ENCODE results near the gene ARL10.

ARL10 gene

GRCh38 chr5:176339304-176339703, 26.0 kb upstream of the ARL10 start:
- H3K9me2 ChIP-seq (replicated peaks; ENCODE audit: control insufficient read depth, low read length) = no peaks in the 10 kb centered on the region
- no peaks in the 10 kb centered on the region for H3K27me3 ChIP-seq (ENCODE audit: control insufficient read depth, low read length)
- H3K9me3 ChIP-seq (ENCODE audit: control insufficient read depth, insufficient read depth, low read length) = no peaks in the 10 kb centered on the region
- no peaks in the 10 kb centered on the region for H3F3A ChIP-seq (ENCODE audit: control insufficient read depth, insufficient read depth)
- H3K27ac ChIP-seq (ENCODE audit: low read depth, low read length) = no peak overlapping the region
- H3K79me2 ChIP-seq (ENCODE audit: control insufficient read depth, low read length) = no peaks in the 10 kb centered on the region
- TF ChIP-seq CTCF (IDR thresholded peaks at IDR 0.05; ENCODE audit: low read depth, low read length, poor library complexity, severe bottlenecking) = no peak
- TF ChIP-seq EZH2phosphoT487 (IDR thresholded peaks at IDR 0.05; ENCODE audit: borderline replicate concordance, low read length) = no peak
- H4K20me1 ChIP-seq (ENCODE audit: control insufficient read depth, insufficient read depth, low read depth, low read length) = no peaks in the 10 kb centered on the region
- H3K4me3 ChIP-seq (ENCODE audit: low read length) = no peak overlapping the region
- H3K4me2 ChIP-seq (ENCODE audit: low read length) = no peak overlapping the region
- H3K36me3 ChIP-seq (ENCODE audit: control insufficient read depth, low read length) = peaks cover 23% of the 10 kb centered on the region
- H3K4me1 ChIP-seq (ENCODE audit: control insufficient read depth, low read length) = no peaks in the 10 kb centered on the region

- Histone ChIP-seq H3F3A (ENCODE audit: control insufficient read depth, insufficient read depth) (no peaks in the 10 kb centered on the region), H3K4me1 (ENCODE audit: control insufficient read depth, low read length) (no peaks in the 10 kb centered on the region), H3K27me3 (ENCODE audit: control insufficient read depth, low read length) (no peaks in the 10 kb centered on the region), H4K20me1 (ENCODE audit: control insufficient read depth, insufficient read depth, low read depth, low read length) (no peaks in the 10 kb centered on the region), H3K36me3 (ENCODE audit: control insufficient read depth, low read length) (peaks cover 41% of the 10 kb centered on the region), H3K4me3 (ENCODE audit: low read length) (no peak overlapping the region), H3K4me2 (ENCODE audit: low read length) (no peak overlapping the region), H3K27ac (ENCODE audit: low read depth, low read length) (no peak overlapping the region), H3K9me2 (replicated peaks; ENCODE audit: control insufficient read depth, low read length) (no peaks in the 10 kb centered on the region), H3K9me3 (ENCODE audit: control insufficient read depth, insufficient read depth, low read length) (no peaks in the 10 kb centered on the region), H3K79me2 (ENCODE audit: control insufficient read depth, low read length) (no peaks in the 10 kb centered on the region)
- TF ChIP-seq CTCF (IDR thresholded peaks at IDR 0.05; ENCODE audit: low read depth, low read length, poor library complexity, severe bottlenecking) (no peak), EZH2phosphoT487 (IDR thresholded peaks at IDR 0.05; ENCODE audit: borderline replicate concordance, low read length) (no peak)
Measured at GRCh38 chr5:176341325-176342157, 23.7 kb upstream of the ARL10 start.

GRCh38 chr5:176342158-176342483, 23.2 kb upstream of the ARL10 start:
- Histone ChIP-seq H3K27ac (ENCODE audit: low read depth, low read length) (no peak overlapping the region), H3K4me1 (ENCODE audit: control insufficient read depth, low read length) (no peaks in the 10 kb centered on the region), H3K4me2 (ENCODE audit: low read length) (no peak overlapping the region), H3K9me3 (ENCODE audit: control insufficient read depth, insufficient read depth, low read length) (no peaks in the 10 kb centered on the region), H3K79me2 (ENCODE audit: control insufficient read depth, low read length) (no peaks in the 10 kb centered on the region), H4K20me1 (ENCODE audit: control insufficient read depth, insufficient read depth, low read depth, low read length) (no peaks in the 10 kb centered on the region), H3K27me3 (ENCODE audit: control insufficient read depth, low read length) (no peaks in the 10 kb centered on the region), H3K4me3 (ENCODE audit: low read length) (no peak overlapping the region), H3F3A (ENCODE audit: control insufficient read depth, insufficient read depth) (no peaks in the 10 kb centered on the region), H3K9me2 (replicated peaks; ENCODE audit: control insufficient read depth, low read length) (no peaks in the 10 kb centered on the region), H3K36me3 (ENCODE audit: control insufficient read depth, low read length) (peaks cover 41% of the 10 kb centered on the region)
- TF ChIP-seq EZH2phosphoT487 (IDR thresholded peaks at IDR 0.05; ENCODE audit: borderline replicate concordance, low read length) (no peak), CTCF (IDR thresholded peaks at IDR 0.05; ENCODE audit: low read depth, low read length, poor library complexity, severe bottlenecking) (no peak)

Measured in DOHH2 (cell line).